ENCODE data around the gene TMEM61. TPM values are rescaled to one million over a fixed set of nuclear protein-coding genes. Genes with fewer than 3 reads are reported as not detected.
"Not testable (repeated sequence)": the region's sequence is repeated elsewhere in the genome, so short reads cannot be mapped to it uniquely, and the experiment has no call there.

The TMEM61 gene
- under 1 TPM in 2 of 6 experiments, not detected in 4; 0.20 to 0.31 TPM for total RNA-seq
- long read RNA-seq = 0 reads

DNA sequence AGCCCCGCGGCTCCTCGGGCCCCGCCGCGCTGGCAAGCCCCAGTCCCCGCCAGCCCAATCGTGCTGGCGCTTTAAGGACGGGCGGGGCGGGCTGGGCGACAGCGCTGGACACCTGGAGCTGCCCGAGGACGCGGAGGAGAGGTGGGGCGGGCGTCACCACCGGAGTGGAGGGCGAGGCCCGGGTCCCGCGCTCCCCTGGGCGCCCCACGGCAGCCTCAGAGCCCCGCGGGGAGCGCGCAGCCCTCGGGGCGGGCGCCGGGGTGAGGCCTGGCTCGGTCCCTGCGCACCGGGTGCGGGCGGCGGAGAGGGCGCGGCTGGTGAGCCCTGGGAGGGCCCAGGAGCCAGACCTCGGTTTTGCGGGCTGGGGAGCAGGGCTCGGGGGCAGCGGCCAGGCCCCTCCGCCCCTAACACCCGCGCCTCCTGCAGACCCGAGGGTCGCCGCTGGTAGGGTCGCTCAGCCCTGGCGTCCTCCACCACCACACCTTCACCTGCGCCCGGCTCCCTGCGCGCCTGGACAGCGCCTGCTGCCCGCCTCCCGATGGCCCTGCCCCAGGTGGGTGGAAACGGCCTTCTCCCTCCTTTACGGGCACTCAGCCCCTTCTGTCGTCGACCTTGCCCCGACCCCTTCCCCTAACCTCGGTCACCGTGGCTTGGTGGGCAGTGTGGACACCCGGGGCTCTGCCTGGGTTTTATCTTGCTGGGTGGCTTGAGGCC is at the start of gene TMEM61:
TMEM61 (plus strand) TSS at position 101 of the 714 bp plus-strand sequence; CDS start at position 539, 438 bp downstream.
- H3K36me3 ChIP-seq = no peaks in the 10 kb centered on the region
- H3K4me1 ChIP-seq = peaks cover 0 to 7% (median 0%) of the 10 kb centered on the region in 4 donors
- no peaks in the 10 kb centered on the region for H3K27me3 ChIP-seq
- DNase-seq (peak in 1 of 3 donors; percentile 42), ATAC-seq (peak; percentile 55 to 77 (median 70))
- H3K9me3 ChIP-seq = no peaks in the 10 kb centered on the region
- H3K27ac ChIP-seq = no peak within 1 kb of the TSS
- H3K4me3 ChIP-seq = peak within 1 kb of the TSS; percentile 31 to 46 (median 34)
- WGBS (ENCODE audit: insufficient coverage, low coverage, low lambda C conversion rate, missing lambda C conversion rate) = 15% methylated on average over 11 of the region's 69 CpGs
- intact Hi-C loops (cut with DNase I) = no loop called here
- TF ChIP-seq POLR2A (IDR thresholded peaks at IDR 0.05) = no peak

DNA sequence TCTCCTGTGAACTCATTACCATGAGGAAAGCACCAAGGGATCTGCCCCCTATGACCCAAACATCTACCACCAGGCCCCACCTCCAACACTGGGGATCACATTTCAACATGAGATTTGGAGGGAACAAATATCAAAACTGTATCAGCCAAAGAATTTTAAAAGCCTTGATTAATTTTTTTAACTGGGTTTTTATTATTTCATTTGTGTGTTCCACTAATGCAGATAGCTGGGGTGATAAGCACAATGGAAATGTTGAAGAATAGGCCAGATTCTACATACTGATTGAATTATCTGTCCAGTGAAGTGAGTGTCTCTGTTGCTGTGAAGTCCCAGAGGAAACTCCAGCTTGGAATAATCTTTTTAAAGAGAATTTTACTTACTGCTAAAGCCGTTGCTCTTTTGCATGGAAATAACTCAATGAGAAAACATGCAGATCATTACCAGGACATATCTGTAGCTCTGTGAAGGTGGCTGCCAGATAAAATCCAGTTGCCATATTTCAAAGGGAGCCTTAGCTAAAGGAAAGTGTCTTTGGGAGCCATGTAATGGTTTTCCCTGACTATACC is 49.1 kb upstream of the TMEM61 start:
- H3K4me1 ChIP-seq = peaks cover 0 to 23% (median 0%) of the 10 kb centered on the region in 4 donors
- WGBS (ENCODE audit: insufficient coverage, low coverage, low lambda C conversion rate, missing lambda C conversion rate) = 100% methylated on average over 1 of the region's 1 CpG
- no peaks in the 10 kb centered on the region for H3K36me3 ChIP-seq
- no peaks in the 10 kb centered on the region for H3K27me3 ChIP-seq
- no peak for DNase-seq
- intact Hi-C loops (cut with DNase I) = no loop called here
- H3K27ac ChIP-seq = no peak overlapping the region
- TF ChIP-seq, protein P1, sequence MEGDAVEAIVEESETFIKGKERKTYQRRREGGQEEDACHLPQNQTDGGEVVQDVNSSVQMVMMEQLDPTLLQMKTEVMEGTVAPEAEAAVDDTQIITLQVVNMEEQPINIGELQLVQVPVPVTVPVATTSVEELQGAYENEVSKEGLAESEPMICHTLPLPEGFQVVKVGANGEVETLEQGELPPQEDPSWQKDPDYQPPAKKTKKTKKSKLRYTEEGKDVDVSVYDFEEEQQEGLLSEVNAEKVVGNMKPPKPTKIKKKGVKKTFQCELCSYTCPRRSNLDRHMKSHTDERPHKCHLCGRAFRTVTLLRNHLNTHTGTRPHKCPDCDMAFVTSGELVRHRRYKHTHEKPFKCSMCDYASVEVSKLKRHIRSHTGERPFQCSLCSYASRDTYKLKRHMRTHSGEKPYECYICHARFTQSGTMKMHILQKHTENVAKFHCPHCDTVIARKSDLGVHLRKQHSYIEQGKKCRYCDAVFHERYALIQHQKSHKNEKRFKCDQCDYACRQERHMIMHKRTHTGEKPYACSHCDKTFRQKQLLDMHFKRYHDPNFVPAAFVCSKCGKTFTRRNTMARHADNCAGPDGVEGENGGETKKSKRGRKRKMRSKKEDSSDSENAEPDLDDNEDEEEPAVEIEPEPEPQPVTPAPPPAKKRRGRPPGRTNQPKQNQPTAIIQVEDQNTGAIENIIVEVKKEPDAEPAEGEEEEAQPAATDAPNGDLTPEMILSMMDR (IDR thresholded peaks at IDR 0.05) = no peak
- no peak for TF ChIP-seq POLR2A (IDR thresholded peaks at IDR 0.05)
- no peak overlapping the region for H3K4me3 ChIP-seq
- no peaks in the 10 kb centered on the region for H3K9me3 ChIP-seq
- ATAC-seq = no peak

DNA sequence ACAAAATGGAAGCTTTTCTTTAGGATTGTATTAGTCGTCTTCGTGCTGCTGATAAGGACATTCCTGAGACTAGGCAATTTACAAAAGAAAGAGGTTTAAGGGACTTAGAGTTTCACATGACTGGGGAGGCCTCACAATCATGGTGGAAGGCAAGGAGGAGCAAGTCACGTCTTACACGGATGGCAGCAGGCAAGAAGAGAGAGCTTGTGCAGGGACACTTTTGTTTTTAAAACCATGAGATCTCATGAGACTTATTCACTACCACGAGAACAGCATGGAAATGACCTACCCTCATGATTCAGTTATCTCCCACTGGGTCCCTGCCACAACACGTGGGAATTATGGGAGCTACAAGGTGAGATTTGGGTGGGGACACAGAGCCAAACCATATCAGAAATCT is 46.3 kb upstream of the TMEM61 start:
- H3K4me3 ChIP-seq; ATAC-seq; H3K4me1 ChIP-seq; H3K9me3 ChIP-seq; H3K36me3 ChIP-seq; H3K27ac ChIP-seq; H3K27me3 ChIP-seq; DNase-seq; intact Hi-C loops (cut with DNase I): not testable (repeated sequence)
- WGBS (ENCODE audit: insufficient coverage, low coverage, low lambda C conversion rate, missing lambda C conversion rate) = 88% methylated on average over 6 of the region's 6 CpGs

DNA sequence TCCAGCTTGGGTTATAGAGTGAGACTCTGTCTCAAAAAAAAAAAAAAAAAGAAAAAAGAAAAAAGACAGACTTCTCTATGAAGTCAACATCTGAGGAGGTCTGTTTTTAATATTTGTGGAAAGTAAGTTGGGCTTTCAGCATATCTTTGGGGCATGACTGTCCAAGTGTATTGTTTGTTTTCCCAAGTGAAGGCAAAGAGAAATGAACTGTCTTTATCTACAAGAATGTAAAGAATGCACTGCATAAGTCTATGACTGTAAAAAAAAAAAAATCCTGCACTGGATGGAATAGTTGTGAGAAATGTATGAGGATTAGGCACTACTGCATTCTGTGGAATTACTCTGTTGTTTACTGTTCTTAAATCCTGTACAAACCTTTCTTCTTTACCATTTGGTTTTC is 45.6 kb upstream of the TMEM61 start:
- no peak for TF ChIP-seq POLR2A (IDR thresholded peaks at IDR 0.05)
- intact Hi-C loops (cut with DNase I) = no loop called here
- DNase-seq = no peak
- no peaks in the 10 kb centered on the region for H3K9me3 ChIP-seq
- no peaks in the 10 kb centered on the region for H3K36me3 ChIP-seq
- H3K4me3 ChIP-seq = no peak overlapping the region
- no peak overlapping the region for H3K27ac ChIP-seq
- peak in 2 of 4 donors; percentile 28 to 34 for ATAC-seq
- no peaks in the 10 kb centered on the region for H3K4me1 ChIP-seq
- no peaks in the 10 kb centered on the region for H3K27me3 ChIP-seq

DNA sequence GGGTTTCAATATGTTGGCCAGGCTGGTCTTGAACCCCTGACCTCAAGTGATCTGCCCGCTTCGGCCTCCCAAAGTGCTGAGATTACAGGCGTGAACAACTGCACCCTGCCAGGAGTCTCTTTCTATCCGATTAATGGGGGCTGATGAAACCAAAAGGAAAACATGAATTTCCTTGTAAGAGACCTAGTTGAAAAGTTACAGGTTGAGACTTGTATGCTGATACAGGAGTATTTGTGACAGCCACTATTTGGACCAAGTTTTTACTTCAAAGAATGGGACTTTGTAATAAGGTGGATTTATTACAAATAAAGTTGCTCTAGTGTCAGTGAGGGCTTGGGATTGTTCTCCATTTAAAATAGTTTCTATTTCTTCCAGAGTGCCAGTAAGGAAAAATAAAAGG is 43.6 kb upstream of the TMEM61 start:
- TF ChIP-seq, protein P1 (IDR thresholded peaks at IDR 0.05) = no peak
- TF ChIP-seq POLR2A (IDR thresholded peaks at IDR 0.05) = no peak
- 86% methylated on average over 4 of the region's 4 CpGs for WGBS (ENCODE audit: insufficient coverage, low coverage, low lambda C conversion rate, missing lambda C conversion rate)
- DNase-seq = no peak
- Histone ChIP-seq H3K9me3 (no peaks in the 10 kb centered on the region), H3K36me3 (no peaks in the 10 kb centered on the region), H3K27ac (no peak overlapping the region), H3K27me3 (no peaks in the 10 kb centered on the region), H3K4me1 (no peaks in the 10 kb centered on the region), H3K4me3 (no peak overlapping the region)
- intact Hi-C loops (cut with DNase I) = no loop called here
- ATAC-seq = no peak

DNA sequence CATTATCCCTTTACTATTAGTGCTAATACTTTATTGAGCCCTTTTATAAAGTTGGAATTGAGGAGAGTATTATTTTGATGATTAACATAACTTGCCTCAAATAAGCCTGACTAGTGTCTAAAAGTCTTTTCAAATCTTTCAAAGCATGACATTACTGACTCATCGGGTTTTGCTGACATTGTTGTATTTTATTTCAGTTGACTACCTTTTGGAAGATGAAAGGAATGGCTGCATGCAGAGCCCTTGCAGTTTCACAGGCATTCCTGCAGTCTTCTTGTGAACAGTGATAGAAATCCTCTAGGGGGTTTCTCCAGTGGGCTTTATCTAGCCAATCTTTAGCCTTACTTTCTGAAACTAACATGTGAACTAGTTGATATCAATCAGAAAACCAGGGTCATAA is 43.0 kb upstream of the TMEM61 start:
- no peak for DNase-seq

More for the DNA sequence above, 43.0 kb upstream of the TMEM61 start:
- no peaks in the 10 kb centered on the region for H3K4me1 ChIP-seq
- no peak overlapping the region for H3K4me3 ChIP-seq
- no peaks in the 10 kb centered on the region for H3K9me3 ChIP-seq
- intact Hi-C loops (cut with DNase I) = no loop called here
- H3K36me3 ChIP-seq = no peaks in the 10 kb centered on the region
- no peak for TF ChIP-seq POLR2A (IDR thresholded peaks at IDR 0.05)
- TF ChIP-seq, protein P1 (IDR thresholded peaks at IDR 0.05) = no peak
- no peaks in the 10 kb centered on the region for H3K27me3 ChIP-seq
- ATAC-seq = no peak
- H3K27ac ChIP-seq = no peak overlapping the region
- WGBS (ENCODE audit: insufficient coverage, low coverage, low lambda C conversion rate, missing lambda C conversion rate) = 67% methylated on average over 1 of the region's 1 CpG

Measured in right lobe of liver (tissue), 6 donors.